Colonic mucosa (tissue), 4 donors: ENCODE results near the gene LEAP2. TPM values are rescaled to one million over a fixed set of nuclear protein-coding genes. Genes with fewer than 3 reads are reported as not detected.
A peak's percentile ranks its signal among the peaks of the same experiment; 100 is the strongest.

Source experiments
- DNase-seq: peaks from one replicate; pipeline ENCODE4 v3.0.0-alpha.2; 2020
- H3K27ac ChIP-seq: fragments of 200-600 bp; one replicate; pipeline ENCODE4 v1.8.0; 2021
- H3K27me3 ChIP-seq: fragments of 200-600 bp; one replicate; pipeline ENCODE4 v1.8.0; 2021
- H3K36me3 ChIP-seq: fragments of 200-600 bp; one replicate; pipeline ENCODE4 v1.8.0; 2021
- H3K4me1 ChIP-seq: fragments of 200-600 bp; one replicate; pipeline ENCODE4 v1.8.0; 2021; ENCODE audit warnings: mild to moderate bottlenecking
- H3K4me3 ChIP-seq: fragments of 200-600 bp; one replicate; pipeline ENCODE4 v1.8.0; 2021
- H3K9ac ChIP-seq, 2 donors: one replicate each; pipeline ENCODE4 v1.7.0; 2013; ENCODE audit warnings: control low read depth in 2 of 2, low read depth in 2 of 2, low read length in 2 of 2
- H3K9me3 ChIP-seq: fragments of 200-600 bp; one replicate; pipeline ENCODE4 v1.8.0; 2021
- intact Hi-C: fragments of 100-400 bp; cut with DNase I; formaldehyde crosslinking; loops from one replicate; pipeline ENCODE4 v1.14.1; 2022
- total RNA-seq, 2 donors: library from RNA; stranded (reverse); fragmentation: NEBNext Ultra II Directional in 1 of 2; extraction: Animal tissue kit (Norgen Biotek cat#: 25700) in 1 of 2; gene quantifications; one replicate each; pipeline ENCODE4 v1.2.1, GENCODE V29; 2021
- TF ChIP-seq, protein P1 (sequence below): fragments of 200-600 bp; IDR thresholded peaks from one replicate; pipeline ENCODE4 v1.8.0; 2022; ENCODE audit warnings: antibody characterized with exemption, mild to moderate bottlenecking
- donor health status: healthy.
- donor health status: DM: no; HTN: no; CAD: no.
- donor health status: DM: no; HTN: no; CAD: no.

LEAP2 gene
- total RNA-seq, 2 donors from 2014 or later = 3.6 to 7.7 TPM

DNA sequence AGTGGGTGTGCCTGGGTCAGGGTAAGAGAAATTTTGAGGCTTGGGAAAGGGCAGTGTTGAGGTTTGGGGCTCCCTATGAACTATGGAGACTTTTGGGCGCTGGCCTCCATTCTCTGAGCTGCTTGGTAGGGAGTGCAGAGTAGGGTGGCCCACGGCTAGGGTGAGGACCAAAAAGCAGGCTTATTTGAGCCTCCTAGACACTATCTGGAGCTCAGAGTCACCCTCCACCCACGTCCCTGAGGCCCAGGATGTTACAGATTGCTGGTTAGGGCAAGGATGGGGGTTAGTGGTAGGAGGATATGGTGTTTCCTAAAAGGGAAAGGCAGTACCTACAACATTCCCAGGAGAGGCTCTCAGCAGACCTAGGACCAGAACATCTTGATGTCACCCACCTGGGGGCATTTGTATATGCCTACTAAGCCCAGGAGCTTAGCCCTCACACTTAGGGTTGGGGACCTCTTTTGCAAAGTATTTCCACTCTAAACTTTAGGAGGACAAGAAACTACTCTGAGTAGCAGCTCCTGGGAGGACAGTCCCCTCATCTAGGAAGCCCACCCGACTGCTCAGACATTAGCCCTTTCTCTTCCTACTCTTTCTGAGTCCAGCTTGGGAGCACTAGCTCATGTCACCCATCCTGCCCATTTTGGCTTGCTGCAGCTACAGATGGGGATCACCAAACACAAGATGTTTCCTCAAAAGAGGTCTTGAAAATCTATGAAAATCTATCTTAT is 45.4 kb upstream of the LEAP2 start:
- TF ChIP-seq, protein P1, sequence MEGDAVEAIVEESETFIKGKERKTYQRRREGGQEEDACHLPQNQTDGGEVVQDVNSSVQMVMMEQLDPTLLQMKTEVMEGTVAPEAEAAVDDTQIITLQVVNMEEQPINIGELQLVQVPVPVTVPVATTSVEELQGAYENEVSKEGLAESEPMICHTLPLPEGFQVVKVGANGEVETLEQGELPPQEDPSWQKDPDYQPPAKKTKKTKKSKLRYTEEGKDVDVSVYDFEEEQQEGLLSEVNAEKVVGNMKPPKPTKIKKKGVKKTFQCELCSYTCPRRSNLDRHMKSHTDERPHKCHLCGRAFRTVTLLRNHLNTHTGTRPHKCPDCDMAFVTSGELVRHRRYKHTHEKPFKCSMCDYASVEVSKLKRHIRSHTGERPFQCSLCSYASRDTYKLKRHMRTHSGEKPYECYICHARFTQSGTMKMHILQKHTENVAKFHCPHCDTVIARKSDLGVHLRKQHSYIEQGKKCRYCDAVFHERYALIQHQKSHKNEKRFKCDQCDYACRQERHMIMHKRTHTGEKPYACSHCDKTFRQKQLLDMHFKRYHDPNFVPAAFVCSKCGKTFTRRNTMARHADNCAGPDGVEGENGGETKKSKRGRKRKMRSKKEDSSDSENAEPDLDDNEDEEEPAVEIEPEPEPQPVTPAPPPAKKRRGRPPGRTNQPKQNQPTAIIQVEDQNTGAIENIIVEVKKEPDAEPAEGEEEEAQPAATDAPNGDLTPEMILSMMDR = no peak
- Histone ChIP-seq H3K4me1 (no peaks in the 10 kb centered on the region), H3K9ac (no peak overlapping the region), H3K36me3 (no peaks in the 10 kb centered on the region), H3K27ac (no peak overlapping the region), H3K27me3 (no peaks in the 10 kb centered on the region), H3K9me3 (no peaks in the 10 kb centered on the region), H3K4me3 (no peak overlapping the region)
- no peak for DNase-seq
- intact Hi-C loops = loop anchor here (10.0 kb wide), 2 partner anchors 303 to 443 kb away; no protein-coding TSS in a partner anchor

DNA sequence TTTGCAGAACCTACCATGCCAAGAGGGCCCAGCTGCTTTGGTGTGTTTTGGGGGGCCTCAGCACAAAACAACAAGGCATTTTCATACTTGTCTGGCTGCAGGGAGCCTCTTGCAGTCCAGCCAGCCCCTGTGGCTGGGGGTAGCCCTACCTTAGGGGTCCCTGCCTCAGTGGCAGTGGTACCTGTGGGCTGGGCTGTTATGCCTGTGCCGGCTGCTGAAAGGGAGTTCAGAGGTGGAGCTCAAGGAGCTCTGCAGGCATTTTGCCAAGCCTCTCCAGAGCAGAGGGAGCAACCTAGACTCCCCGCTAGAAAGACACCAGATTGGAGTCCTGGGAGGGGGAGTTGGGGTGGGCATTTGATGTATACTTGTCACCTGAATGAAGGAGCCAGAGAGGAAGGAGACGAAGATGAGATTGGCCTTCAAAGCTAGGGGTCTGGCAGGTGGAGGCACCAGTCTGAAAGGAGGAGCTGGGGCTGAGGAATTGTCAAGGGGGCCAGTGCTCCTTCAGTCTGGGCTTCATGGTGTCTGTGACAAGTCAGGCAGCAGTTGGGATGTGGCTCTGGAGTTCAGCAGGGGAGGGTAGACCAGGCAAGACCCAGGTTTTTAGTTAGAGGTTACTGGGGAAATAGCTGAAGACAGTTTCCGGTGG is 44.5 kb upstream of the LEAP2 start:
- H3K9ac ChIP-seq = peak overlapping the region; percentile 93 to 97
- no peaks in the 10 kb centered on the region for H3K27me3 ChIP-seq
- intact Hi-C loops = loop anchor here (10.0 kb wide), 2 partner anchors 304 to 444 kb away; no protein-coding TSS in a partner anchor
- no peaks in the 10 kb centered on the region for H3K4me1 ChIP-seq
- no peaks in the 10 kb centered on the region for H3K36me3 ChIP-seq
- H3K27ac ChIP-seq = no peak overlapping the region
- H3K9me3 ChIP-seq = no peaks in the 10 kb centered on the region
- TF ChIP-seq, protein P1 = no peak
- DNase-seq = peak; percentile 45
- peak overlapping the region; percentile 85 for H3K4me3 ChIP-seq

DNA sequence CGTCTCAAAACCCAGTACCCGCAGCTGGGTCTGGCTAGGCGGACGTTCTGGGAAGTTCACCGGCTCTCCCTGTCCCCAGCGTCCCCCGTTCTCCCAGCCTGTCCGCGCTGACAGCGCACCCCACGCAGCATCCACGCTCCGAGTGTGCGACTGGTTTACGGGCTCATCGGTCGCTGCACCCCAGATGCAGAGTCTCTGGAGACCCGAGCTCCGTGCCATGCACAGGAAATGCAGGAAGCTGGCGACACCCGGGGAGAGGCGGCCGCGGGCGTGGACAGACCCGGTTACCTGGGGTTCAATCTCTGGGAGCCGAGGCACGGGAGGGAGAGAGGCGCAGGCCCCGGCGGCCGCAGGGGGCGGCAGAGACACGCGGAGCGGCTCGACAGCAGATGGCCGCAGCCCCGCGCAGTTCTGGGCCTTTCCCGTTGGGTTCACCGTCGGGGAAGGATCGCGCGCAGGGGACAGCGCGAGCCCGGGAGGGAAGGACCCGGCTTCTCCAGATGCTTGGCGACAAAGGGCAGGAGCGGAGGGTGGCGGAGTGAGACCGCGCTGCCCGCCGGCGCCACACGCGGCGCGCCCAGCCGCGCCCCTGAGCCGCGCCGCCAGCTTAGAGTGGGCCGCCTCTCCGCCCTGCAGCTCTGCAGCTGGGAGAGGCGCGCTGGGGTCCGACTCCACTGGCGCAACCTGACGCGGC is 43.6 kb upstream of the LEAP2 start:
- H3K36me3 ChIP-seq = no peaks in the 10 kb centered on the region
- no peaks in the 10 kb centered on the region for H3K27me3 ChIP-seq
- peak overlapping the region; percentile 93 to 97 for H3K9ac ChIP-seq
- peak overlapping the region; percentile 96 for H3K27ac ChIP-seq
- H3K9me3 ChIP-seq = no peaks in the 10 kb centered on the region
- no peaks in the 10 kb centered on the region for H3K4me1 ChIP-seq
- H3K4me3 ChIP-seq = peak overlapping the region; percentile 85
- TF ChIP-seq, protein P1 = peak; percentile 91
- intact Hi-C loops = loop anchor here (5.0 to 10.0 kb wide), 4 partner anchors 37 to 445 kb away; partner anchors contain the start of genes GDF9 and UQCRQ
- DNase-seq = peak; percentile 84

DNA sequence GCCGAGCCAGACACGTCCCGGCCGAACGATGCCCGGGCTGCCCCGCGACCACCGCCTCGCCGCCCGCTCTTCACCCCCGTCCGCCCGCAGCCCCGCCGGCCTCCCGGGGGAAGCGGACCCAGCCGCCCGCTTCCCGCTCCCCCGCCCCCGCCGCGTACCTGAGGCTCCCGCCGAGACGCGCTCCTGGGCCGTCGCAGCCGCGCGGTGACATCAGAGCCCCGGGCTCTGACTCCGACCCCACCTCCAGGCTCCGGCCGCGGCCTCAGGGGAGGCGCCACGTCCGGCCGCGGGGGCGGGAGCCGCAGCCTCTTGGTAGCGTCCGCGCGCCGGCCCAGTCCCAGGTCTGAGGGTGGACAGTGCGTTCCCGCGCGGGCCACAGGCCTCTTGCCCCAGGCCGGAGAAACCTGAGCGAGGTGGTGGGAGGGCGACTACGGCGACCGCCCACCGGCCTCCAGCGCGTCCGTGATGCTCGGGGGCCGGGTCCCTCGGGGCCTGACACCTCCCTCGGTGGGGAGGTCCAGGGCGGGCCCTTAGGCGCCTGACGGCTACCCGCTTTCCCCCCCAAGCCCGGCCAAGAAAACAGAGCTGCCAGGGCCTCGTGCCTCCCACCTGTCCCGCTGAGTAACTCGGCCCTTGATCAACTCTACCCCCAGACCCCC is 42.9 kb upstream of the LEAP2 start, which contains the start of gene SHROOM1:
SHROOM1 (minus strand) TSS at position 212 of the 659 bp plus-strand sequence. CDS start 4,507 bp downstream, outside the sequence.
- Histone ChIP-seq H3K9ac (peak within 1 kb of the TSS; percentile 93 to 97), H3K27ac (peak within 1 kb of the TSS; percentile 96)

More for the DNA sequence above, 42.9 kb upstream of the LEAP2 start, which contains the start of gene SHROOM1:
- Histone ChIP-seq H3K4me1 (no peaks in the 10 kb centered on the region), H3K36me3 (no peaks in the 10 kb centered on the region), H3K27me3 (no peaks in the 10 kb centered on the region), H3K9me3 (no peaks in the 10 kb centered on the region), H3K4me3 (peak within 1 kb of the TSS; percentile 85)
- peak; percentile 78 for DNase-seq
- TF ChIP-seq, protein P1 = no peak
- intact Hi-C loops = loop anchor here (5.0 kb wide), 2 partner anchors 37 to 52 kb away; partner anchors contain the start of genes GDF9 and UQCRQ
